NCI-H2227 (cell line): Measurements from ENCODE around the gene NFRKB.
"Not testable (repeated sequence)": the region's sequence is repeated elsewhere in the genome, so short reads cannot be mapped to it uniquely, and the experiment has no call there.

Experiments used
- DNase-seq: peaks from one replicate; lab custom pipeline; 2025; ENCODE audit not compliant: unreplicated experiment; lab: John Stamatoyannopoulos, UW

NFRKB gene

DNA sequence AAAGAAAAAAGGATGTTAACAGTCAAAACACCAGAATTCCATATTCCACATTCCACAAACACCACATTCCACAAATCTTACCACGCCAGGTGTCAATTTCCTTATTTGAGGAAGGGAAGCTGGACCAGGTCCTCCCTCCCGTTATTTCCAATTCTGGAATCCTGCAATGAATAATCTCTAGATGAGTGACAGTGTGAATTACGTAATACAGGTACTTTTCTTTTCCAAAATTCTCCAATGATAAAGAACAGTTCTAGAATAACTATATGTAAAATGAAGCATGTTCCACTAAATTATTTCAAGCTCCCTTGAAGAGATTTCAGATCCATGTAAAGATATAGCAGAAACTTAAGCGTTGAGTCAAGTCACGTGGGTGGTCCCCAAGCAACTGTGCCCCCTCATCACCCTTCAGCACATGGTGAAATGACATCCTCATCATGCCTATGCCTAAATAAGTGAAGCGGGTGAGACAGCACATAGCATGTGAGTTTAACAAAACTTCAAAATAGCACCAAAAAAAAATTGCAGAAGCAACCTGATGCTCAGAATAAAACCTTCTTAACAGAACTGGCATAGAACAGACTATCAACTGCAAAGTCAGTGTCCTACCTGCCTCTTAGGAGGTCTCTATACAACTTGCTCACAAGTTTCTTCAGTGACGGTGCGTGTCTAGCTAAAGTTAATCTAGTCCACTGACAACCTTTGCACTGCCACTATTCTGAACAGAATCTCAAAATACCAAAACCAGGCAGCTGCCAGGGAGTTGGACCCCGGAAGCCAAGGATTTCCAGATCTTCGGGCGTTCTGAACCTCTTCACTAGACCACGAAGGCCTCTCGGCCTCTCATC, 876 bp downstream of the NFRKB start:
- DNase-seq: no peak

DNA sequence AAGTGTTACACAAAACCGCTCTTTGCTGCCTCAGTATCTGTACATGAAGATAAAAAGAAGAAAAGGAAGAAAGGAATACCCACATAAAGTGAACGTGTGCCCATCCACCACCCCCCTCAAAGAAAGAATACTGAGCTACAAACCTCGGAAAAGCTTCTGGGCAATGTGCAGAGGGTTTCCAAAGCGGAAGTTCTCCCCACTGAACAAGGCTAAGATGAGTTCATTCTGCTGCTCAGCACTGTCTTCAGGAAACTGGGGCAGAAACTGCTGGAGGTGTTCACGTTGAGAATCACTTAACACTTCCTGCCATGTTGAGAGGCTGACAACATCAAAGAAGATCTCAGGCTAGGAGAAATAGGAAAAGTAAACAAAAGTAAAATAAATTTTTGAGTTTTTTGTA, 6.9 kb downstream of the NFRKB start:
- DNase-seq: no peak

DNA sequence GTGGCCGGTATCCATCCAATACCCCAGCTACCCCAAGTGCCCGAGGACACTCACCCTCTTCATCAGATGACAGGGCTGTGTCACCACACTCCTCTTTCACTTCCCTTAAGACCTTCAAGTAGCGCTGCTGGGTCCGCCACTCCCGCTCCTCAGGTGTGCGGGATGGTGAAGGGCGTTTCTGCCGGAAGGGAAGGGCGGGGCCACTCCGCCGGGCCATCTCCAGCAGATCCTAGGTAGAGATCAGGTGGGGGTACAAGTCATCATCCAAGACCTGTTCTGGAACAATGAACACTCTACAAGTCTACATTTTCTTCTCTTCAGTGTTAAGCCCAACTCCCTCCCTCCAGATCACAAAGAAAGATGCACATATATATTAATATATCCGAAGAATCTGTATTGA, 10.0 kb downstream of the NFRKB start:
- no peak for DNase-seq

DNA sequence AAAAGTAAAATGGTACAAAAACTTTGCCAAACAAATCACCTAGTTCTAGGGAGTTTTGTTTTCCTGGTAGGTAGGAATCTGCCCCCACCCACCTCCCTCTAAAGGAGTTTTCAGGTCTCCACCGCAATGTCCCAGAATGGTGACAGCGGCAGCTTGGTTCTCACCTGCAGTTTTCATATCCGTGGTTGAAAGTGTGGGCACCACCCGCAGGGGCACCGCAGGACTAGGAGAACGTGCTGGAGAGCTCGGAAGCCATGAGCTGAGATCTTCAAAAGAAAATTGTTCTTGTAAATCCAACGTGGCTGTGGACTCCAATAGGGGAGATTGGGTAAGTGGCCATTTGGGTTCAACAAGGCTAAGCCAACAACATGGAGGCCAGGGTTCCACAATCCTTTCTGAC, 10.8 kb downstream of the NFRKB start:
- DNase-seq: no peak

DNA sequence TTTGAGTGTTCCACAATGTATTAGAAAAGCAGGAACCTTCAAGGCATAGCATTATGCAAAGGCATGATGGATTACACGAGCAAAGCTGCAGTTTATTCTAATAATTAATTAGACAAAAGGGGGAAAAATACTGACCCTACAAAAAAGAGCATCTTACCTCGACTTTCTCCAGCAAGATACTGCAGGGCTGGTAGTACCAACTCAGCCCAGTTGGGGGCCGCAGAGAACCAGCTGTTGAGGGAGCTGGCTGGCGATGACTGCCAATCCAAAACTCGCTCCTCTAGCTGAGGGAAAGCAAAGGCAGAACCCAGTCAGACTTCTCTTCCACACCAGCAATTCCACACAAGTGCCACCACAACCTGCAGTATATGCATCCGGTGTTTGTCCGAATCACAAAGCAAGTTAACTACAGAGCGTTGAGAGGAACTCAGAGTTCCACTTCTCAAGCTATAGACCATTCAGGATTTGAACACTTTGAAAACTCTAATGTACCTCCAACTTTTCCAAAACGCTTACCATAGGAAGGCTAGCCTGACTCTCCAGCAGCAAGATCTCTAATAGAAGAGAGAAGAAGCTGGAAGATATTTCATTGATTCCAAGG, 13.7 kb downstream of the NFRKB start:
- peak; percentile 13 for DNase-seq

DNA sequence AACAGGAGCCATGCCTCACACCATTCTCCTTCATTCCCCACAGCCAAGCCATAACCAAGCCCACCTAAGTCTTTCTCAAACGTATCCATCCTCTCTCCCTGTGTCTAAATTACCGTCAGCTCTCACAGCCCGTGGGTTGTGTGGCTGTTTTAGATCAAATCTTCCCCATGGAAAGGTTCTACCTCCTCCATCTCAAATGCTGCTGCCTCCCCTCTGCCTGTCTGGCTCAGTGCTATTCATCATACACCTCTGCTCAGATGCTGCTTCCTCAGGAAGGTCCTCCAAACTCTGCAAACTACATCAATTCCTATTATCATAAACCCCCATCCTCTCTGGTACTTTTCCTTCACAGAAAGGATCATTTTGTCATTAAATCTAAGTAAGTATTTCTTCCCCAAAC, 15.1 kb downstream of the NFRKB start:
- DNase-seq: no peak

DNA sequence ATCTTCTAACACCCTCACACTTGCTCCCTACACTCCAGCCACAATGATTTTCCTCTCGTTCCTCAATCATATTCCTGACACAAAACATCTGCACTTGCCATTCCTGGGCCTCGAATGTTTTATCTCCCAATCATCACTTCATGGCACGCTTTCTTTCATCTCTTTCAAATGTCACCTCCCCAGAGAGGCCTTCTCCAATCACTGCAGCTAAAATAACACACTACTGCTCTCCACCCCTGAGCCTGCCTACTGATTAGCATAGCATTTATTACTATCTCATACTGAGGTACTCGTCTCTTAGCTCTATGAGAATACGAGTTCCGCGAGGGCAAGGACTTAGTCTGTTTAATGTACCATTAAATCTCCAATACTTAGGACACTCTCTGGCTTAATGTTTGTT, 23.5 kb downstream of the NFRKB start:
- DNase-seq: no peak

DNA sequence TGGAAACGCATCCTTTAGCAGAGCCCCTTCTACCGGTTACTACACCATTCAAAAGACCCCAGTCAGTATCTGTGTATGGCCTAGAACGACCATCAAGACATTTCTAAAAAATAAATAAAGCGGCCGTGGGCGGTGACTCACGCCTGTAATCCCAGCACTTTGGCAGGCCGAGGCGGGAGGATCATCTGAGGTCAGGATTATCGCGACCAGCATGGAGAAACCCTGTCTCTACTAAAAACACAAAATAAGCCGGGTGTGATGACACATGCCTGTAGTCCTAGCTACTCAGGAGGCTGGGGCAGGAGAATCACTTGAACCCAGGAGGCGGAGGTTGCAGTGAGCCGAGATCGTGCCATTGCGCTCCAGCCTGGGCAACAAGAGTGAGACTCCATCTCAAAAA, 26.8 kb downstream of the NFRKB start:
- not testable (repeated sequence) for DNase-seq

DNA sequence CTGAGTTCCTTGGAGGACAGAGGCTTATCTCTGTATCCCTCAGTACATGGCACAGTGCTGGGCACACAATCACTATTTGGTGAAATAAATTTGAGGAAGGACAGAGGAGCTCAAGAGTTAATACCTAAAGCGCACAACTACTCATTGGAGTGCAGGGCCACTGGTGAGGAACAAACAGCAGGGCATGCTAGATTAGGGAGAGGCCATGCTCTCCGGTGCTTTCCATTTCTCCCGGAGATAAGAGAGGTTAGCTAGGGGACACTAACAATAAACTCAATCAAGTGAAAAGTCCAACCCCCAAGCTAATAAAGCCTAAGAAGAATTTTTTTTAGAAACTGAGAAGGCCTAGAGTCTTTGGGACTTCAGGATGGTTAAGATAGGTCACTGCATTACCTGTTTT, 29.1 kb downstream of the NFRKB start:
- no peak for DNase-seq

DNA sequence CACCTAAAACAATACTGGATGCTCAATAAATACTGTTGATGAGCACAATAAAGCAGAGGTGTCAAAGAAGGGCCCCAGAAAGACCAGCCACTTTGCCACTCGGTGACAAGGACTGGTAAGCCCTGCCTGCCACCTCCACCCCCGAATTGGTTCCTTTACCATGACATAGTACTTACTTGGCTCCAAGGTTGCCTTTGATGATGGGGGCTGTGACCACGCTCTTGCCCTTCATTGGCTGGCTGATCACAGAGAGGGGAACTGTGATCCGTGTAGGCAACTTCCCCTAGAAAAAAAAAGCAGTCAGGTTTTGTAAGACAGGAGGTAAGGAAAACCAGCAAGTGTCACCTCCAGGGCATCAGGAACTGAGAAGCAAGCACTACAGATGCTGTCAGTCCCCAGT, 29.7 kb downstream of the NFRKB start:
- DNase-seq: no peak

DNA sequence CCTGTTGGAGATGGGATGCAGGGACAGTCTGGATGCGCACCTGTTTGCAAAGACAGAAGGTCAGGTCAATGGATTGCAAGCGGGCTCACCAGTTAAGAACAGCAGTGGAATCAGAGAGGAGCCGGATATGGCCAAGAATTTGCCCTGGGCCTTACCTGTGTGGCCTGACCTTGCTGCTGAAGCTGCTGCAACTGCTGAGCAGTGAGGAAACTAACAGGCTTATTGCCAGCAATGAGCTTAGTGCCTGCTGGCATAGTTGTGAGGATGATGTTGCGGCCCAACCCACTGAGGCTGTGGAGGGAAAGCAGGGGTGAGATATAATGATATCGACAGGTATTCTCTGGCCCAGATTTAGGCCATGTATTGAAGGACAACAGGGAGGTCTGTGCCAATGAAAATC, 30.6 kb downstream of the NFRKB start:
- DNase-seq: no peak

DNA sequence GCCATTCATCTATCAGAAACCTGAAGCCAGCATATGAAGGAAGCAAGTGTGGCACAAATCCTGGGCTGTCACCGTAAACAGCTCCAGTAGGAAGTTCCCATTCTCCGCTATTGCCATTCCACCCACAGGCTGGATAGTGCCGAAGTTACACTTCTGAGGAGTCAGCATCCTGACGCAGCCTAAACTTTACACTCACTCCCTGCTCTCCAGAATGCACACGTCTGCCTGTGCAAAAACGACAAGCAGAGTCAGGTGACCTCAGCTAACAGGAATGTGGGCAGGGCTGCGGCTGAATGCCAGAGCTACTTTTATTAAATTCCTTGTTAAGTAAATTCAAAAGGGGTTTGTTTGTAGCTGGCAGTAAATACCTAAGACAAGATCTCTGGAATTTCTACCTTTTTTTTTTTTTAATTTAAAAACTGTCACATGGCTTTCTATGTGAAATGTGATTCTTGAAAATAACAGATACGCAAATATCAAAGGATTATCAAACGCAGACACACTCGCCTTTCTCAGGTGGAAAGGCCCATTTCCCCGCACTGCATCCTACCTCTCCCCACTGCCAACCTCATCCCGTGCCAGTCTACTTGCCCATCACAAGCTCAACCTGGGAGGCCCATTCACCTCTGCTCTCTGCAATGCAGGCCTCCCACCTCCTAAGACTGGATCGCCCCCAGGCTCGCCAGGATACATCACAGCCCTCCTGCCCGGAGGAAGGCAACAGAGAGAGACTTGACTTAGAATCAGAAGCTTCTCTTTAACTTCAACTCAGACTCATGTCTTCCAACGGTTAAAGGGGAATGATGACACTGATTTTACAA, 33.5 kb downstream of the NFRKB start:
- no peak for DNase-seq

DNA sequence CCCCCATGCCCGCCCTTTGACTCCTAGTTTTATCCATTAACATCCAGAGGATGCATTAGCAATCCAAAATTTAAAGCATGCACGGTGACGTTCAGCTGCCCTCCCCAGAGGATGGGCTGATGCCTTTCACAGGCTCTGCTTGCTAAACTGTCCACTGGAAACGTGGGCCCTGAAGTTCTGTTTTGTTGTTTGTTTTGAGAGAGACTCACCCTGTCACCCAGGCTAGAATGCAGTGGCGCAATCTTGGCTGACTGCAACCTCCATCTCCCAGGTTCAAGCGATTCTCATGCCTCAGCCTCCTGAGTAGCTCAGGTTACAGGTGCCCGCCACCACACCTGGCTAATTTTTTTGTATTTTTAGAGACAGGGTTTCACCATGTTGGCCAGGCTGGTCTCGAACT, 39.3 kb downstream of the NFRKB start:
- no peak for DNase-seq

DNA sequence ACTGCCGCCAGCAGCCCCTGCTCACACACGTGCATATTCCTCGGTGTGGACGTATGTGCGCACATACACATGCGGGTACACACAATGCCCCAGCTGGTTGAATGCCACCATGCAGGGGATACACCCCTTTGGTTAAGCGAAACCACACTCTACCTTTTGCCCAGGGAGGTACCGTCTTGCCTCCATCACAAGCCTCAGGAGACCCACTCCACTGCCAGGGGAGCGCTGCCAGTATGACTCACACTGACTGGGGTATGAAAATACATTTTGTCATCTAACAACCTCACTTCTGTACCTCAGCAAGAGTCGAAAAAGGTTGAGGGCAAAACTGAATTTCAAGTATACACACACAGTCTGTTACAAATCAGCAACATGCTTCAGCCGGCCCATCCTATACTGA, 40.3 kb downstream of the NFRKB start:
- DNase-seq: no peak

DNA sequence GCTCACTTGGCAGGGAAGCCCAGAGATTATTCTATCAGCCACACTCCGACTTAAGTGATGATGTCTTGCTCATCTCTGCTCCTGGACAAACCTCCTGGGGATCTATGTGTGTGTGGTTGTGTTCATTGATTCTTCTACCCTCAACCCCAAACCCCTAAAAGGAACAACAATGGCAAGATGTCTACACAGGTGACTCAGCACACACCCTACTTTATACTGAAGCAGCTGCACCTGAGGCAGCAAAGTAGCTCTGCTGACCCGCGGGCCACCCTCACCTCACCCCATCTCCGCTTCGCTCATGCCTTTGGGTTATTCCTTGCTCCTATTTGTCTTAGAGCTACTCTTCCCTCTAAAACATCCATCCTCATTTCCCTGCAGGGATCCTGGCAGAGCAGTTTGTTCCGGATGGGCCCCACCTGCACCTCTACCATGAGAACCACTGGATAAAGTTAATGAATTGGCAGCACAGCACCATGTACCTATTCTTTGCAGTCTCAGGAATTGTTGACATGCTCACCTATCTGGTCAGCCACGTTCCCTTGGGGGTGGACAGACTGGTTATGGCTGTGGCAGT, 41.1 kb downstream of the NFRKB start:
- no peak for DNase-seq

DNA sequence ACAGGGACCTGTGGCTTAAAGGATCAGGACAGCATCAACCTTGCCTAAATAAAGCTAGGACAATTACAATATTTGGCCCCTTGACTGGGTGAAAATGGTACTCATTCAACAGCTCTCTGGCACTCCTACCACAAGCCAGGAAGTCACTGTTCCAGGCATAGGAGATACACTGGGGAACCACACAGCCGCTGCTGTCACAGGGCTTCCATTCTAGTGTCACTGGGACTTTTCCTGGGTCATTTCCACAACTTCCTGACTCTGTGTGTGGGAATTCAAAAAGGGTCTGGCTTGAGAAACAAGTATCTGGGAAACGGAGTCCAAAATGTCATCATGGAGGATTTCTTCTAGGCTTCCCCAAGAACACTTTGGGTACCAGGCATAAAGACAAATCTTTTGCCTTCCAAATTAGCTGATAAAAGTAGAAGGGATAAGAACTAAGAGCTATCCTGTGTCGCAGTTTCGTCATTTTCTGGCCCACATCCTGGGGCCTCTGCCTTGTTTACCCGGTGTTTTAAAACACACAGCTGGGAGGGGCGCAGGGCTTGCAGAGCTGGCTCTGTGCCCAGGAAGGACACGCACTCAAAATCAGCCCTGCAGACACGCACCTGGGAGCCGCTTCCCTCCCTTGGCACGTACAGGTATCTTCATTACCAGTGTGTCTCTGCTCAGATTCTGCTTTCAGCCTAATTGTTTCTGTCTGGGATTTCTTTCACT, 41.7 kb downstream of the NFRKB start:
- peak; percentile 9 for DNase-seq

DNA sequence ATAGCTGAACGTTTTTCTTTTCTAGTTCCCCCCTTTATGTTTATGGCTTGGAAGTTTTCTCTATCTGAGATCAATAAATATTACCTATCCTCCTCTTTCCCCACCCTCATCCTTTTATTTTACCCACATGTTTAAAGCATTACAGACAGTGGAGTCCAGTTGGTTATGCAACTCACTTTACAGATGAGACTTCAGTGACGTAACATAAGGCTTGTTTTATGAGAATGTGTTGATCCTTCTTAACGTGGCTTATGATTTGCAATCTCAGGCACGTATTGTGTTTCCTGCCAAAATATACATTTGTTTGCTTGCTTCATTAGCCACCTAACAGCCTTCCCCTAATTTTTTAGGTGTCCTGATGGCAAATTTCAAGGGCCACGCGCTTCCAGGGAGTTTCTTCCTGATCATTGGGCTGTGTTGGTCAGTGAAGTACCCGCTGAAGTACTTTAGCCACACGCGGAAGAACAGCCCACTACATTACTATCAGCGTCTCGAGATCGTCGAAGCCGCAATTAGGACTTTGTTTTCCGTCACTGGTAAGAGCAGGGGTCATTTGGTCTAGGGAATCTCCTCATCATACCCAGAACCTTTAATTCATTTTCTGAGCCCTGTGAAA, 43.1 kb downstream of the NFRKB start:
- DNase-seq: peak; percentile 4

DNA sequence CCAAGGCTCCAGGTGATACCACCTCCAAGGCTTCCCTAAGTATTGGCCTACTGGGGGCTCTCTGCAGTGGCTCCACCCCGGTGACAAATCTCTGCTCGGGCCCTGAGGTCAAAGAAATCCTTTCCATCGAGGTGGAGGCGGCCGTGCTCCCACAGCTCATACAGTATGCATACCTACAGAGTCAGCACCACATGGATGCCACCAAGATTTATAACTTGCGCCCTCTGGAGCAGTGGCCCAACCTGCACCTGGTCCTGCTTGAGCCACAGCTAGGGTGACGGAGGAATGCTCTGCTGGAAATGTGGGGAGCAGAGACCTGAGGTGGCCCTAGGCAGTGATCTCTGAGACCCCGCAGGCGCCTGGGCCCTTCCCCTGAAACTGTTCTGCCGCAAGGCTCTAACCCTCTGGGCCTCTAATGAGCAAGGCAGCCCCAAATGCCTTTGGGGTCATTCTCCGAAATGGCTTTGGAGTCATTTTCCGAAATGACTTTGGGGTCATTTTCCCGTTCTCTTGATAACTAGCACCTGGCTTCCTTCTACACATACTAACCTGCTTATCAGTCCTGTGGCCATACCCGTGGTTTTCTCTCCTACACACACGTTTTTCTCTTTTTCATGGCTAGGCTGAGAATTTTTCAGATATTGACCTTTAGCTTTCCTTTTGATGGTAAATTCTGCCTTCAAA, 45.8 kb downstream of the NFRKB start:
- DNase-seq: no peak

DNA sequence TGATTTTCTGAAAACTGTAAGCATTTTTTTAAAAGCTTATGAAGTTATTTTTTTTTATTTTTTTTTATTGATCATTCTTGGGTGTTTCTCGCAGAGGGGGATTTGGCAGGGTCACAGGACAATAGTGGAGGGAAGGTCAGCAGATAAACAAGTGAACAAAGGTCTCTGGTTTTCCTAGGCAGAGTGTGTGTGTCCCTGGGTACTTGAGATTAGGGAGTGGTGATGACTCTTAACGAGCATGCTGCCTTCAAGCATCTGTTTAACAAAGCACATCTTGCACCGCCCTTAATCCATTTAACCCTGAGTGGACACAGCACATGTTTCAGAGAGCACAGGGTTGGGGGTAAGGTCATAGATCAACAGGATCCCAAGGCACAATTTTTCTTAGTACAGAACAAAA, 48.0 kb downstream of the NFRKB start:
- DNase-seq: not testable (repeated sequence)
